ENCODE results near the gene SLC39A5.

DNA sequence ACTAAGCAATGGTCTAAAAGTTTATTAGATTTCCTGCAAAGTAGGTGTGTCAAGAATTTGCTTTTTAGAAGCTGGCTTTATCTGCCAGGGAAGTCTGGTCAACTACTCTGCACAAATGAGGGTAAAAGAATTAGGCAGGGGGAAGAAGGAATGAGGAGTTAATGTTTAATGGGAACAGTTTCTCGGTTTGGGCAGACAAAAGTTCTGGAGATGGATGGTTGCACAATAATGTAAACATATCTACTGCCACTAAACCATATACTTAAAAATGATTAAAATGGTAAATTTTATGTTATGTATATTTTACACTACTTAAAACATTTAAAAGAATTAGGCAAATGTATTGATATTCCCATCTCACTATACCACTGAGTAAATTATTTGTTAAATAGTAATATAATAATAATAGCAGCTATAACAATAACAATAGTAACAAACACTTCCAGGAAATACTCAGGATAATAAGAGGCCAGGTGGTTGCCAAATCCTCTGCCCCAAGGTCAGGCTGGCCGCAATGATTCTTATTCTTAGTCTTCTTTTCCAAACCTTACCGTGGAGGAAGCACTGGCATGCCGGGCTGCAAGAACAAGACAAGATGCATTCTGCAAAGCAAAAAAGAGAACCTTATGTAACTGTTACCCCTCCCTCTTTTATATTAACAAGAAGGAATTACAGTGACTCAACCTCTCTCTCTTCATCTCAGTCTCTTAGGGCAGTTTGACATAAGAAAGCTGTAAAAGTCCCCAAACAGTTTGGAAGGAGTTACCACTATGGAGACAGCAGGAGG is 56.4 kb downstream of the SLC39A5 start:
- TF ChIP-seq, protein P1, sequence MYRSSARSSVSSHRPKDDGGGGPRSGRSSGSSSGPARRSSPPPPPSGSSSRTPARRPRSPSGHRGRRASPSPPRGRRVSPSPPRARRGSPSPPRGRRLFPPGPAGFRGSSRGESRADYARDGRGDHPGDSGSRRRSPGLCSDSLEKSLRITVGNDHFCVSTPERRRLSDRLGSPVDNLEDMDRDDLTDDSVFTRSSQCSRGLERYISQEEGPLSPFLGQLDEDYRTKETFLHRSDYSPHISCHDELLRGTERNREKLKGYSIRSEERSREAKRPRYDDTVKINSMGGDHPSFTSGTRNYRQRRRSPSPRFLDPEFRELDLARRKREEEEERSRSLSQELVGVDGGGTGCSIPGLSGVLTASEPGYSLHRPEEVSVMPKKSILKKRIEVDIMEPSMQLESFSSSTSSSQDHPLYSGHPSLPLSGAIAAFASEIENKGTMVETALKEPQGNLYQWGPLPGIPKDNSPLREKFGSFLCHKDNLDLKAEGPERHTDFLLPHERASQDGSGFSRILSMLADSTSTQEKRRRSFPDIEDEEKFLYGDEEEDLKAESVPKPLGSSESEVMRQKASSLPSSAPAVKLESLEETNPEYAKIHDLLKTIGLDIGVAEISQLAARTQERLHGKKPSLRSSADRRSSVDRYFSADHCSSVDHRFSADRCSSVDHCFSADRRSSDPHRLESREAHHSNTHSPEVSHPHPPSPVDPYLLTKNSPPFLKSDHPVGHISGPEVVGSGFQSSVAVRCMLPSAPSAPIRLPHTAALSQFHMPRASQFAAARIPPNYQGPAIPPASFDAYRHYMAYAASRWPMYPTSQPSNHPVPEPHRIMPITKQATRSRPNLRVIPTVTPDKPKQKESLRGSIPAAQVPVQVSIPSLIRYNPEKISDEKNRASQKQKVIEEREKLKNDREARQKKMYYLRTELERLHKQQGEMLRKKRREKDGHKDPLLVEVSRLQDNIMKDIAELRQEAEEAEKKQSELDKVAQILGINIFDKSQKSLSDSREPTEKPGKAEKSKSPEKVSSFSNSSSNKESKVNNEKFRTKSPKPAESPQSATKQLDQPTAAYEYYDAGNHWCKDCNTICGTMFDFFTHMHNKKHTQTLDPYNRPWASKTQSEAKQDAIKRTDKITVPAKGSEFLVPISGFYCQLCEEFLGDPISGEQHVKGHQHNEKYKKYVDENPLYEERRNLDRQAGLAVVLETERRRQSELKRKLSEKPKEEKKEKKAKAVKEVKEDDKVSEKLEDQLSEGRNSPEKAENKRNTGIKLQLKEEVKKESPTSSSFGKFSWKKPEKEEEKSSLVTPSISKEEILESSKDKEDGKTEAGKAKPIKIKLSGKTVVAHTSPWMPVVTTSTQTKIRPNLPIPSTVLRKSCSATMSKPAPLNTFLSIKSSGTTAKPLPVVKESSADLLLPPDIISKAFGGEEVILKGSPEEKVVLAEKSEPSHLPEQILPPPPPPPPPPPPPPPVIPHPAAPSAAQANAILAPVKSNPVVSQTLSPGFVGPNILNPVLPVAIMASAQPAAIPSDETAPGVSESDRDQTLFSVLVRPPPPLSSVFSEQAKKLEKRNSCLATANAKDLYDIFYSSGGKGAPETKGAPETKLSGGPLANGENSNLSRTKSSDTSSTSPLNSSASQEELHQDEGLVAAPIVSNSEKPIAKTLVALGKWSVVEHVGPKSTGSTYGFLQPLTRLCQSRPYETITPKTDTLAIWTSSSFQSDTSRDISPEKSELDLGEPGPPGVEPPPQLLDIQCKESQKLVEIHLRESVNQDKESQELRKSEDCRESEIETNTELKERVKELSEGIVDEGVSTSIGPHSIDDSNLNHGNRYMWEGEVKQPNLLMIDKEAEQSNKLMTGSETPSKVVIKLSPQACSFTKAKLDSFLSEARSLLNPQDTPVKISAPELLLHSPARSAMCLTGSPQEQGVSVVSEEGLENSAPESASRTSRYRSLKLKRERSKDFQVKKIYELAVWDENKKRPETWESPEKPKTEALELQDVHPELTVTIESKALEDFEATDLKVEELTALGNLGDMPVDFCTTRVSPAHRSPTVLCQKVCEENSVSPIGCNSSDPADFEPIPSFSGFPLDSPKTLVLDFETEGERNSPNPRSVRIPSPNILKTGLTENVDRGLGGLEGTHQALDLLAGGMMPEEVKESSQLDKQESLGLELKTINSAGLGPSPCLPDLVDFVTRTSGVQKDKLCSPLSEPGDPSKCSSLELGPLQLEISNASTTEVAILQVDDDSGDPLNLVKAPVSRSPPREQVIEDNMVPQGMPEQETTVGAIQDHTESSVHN (CRISPR knock-in tag; IDR thresholded peaks at IDR 0.05), result no peak
- TF ChIP-seq, protein P2, sequence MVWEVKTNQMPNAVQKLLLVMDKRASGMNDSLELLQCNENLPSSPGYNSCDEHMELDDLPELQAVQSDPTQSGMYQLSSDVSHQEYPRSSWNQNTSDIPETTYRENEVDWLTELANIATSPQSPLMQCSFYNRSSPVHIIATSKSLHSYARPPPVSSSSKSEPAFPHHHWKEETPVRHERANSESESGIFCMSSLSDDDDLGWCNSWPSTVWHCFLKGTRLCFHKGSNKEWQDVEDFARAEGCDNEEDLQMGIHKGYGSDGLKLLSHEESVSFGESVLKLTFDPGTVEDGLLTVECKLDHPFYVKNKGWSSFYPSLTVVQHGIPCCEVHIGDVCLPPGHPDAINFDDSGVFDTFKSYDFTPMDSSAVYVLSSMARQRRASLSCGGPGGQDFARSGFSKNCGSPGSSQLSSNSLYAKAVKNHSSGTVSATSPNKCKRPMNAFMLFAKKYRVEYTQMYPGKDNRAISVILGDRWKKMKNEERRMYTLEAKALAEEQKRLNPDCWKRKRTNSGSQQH (CRISPR knock-in tag; IDR thresholded peaks at IDR 0.05; ENCODE audit: low read depth), result no peak
- TF ChIP-seq HNRNPL (IDR thresholded peaks at IDR 0.05; ENCODE audit: low read depth, low read length), result no peak
- TF ChIP-seq SP1 (IDR thresholded peaks at IDR 0.05), result no peak
- no peak for TF ChIP-seq SP1 (CRISPR knock-in tag; IDR thresholded peaks at IDR 0.05)
- no peak for TF ChIP-seq POLR2A (IDR thresholded peaks at IDR 0.05; ENCODE audit: insufficient read depth in 1 of 2, low read depth in 2 of 2, low read length in 2 of 2)

Data from HepG2 (cell line).